GM23248 (cell line): Measurements from ENCODE around the gene ARHGAP25. TPM values are rescaled to one million over a fixed set of nuclear protein-coding genes. Genes with fewer than 3 reads are reported as not detected.

Experiments used
- DNase-seq: peaks from one replicate; pipeline ENCODE4 v3.0.0-alpha.2; 2015
- H2AFZ ChIP-seq: fragments of 200-600 bp; sonication (generic); 2 replicates; pipeline ENCODE4 v1.6.1; 2016; ENCODE audit warnings: antibody characterized with exemption
- H3F3A ChIP-seq: fragments of 200-600 bp; sonication (generic); 2 replicates; pipeline ENCODE4 v1.6.1; 2016; ENCODE audit warnings: mild to moderate bottlenecking, antibody characterized with exemption, mixed run types; ENCODE audit not compliant: insufficient read depth
- H3K27ac ChIP-seq: fragments of 200-600 bp; sonication (generic); 2 replicates; pipeline ENCODE4 v1.5.1; 2016; ENCODE audit warnings: mild to moderate bottlenecking
- H3K27me3 ChIP-seq: fragments of 200-600 bp; sonication (generic); replicated peaks from 2 replicates; pipeline ENCODE4 v1.6.1; 2016; ENCODE audit warnings: mild to moderate bottlenecking; ENCODE audit not compliant: insufficient read depth
- H3K36me3 ChIP-seq: fragments of 200-600 bp; sonication (generic); 2 replicates; pipeline ENCODE4 v1.6.1; 2016; ENCODE audit warnings: low read depth, mild to moderate bottlenecking
- H3K4me1 ChIP-seq: fragments of 200-600 bp; sonication (generic); 2 replicates; pipeline ENCODE4 v1.6.1; 2016; ENCODE audit warnings: mild to moderate bottlenecking; ENCODE audit not compliant: insufficient read depth
- H3K4me2 ChIP-seq: fragments of 200-600 bp; sonication (generic); one replicate; pipeline ENCODE4 v1.6.1; 2016; ENCODE audit warnings: mild to moderate bottlenecking; ENCODE audit not compliant: unreplicated experiment
- H3K4me3 ChIP-seq: fragments of 200-600 bp; sonication (generic); 2 replicates; pipeline ENCODE4 v1.5.1; 2016; ENCODE audit warnings: mild to moderate bottlenecking
- H3K79me2 ChIP-seq: fragments of 200-600 bp; sonication (generic); 2 replicates; pipeline ENCODE4 v1.6.1; 2016; ENCODE audit warnings: mild to moderate bottlenecking; ENCODE audit not compliant: insufficient read depth
- H3K9ac ChIP-seq: fragments of 200-600 bp; sonication (generic); 2 replicates; pipeline ENCODE4 v1.6.1; 2016; ENCODE audit warnings: mild to moderate bottlenecking
- H3K9me2 ChIP-seq: fragments of 200-600 bp; sonication (generic); 2 replicates; pipeline ENCODE4 v1.6.1; 2016; ENCODE audit warnings: mixed run types, mild to moderate bottlenecking, moderate library complexity; ENCODE audit not compliant: insufficient read depth
- H3K9me3 ChIP-seq: fragments of 200-600 bp; sonication (generic); one replicate; pipeline ENCODE4 v1.6.1; 2017; ENCODE audit warnings: low read depth
- H4K20me1 ChIP-seq: fragments of 200-600 bp; sonication (generic); 2 replicates; pipeline ENCODE4 v1.6.0; 2016; ENCODE audit not compliant: insufficient read depth
- EZH2 ChIP-seq: fragments of 200-600 bp; sonication (generic); IDR thresholded peaks from 2 replicates; pipeline ENCODE4 v1.6.1; 2018; ENCODE audit warnings: antibody characterized with exemption, mild to moderate bottlenecking; ENCODE audit not compliant: insufficient read depth, poor library complexity, severe bottlenecking
- EZH2phosphoT487 ChIP-seq: fragments of 200-600 bp; sonication (generic); IDR thresholded peaks from 2 replicates; pipeline ENCODE4 v1.6.1; 2018; ENCODE audit warnings: antibody characterized with exemption, moderate library complexity, mild to moderate bottlenecking, low read depth; ENCODE audit not compliant: insufficient read depth
- WGBS, 2 experiments: methylation state at CpG; one replicate each; pipeline ENCODE4 v1.1.6; 2015 to 2017; ENCODE audit warnings: low lambda C conversion rate in 2 of 2, low coverage in 1 of 2; ENCODE audit errors: missing lambda C conversion rate in 2 of 2; 5-methylcytosine and 5-hydroxymethylcytosine counted together
- in situ Hi-C: fragments of 300-500 bp; cut with MboI; formaldehyde crosslinking; loops from 2 replicates; pipeline ENCODE4 v1.15.0; 2020
- polyA plus RNA-seq: library from polyadenylated mRNA; unstranded; fragments of >200 nt; fragmentation: Nextera tagmentation; extraction: Ambion mirVana; gene quantifications from 2 replicates; pipeline ENCODE4 v1.2.1, GENCODE V29; 2016
- total RNA-seq: library from RNA; depleted of rRNA; stranded (reverse); fragments of >200 nt; shearing (Covaris generic); gene quantifications from 2 replicates; pipeline ENCODE4 v1.2.3, GENCODE V29; 2014

ARHGAP25 gene
- total and polyA plus RNA-seq, 2 experiments from 2014 or later: not detected

- H3K27me3 ChIP-seq: peaks cover 14% of the 10 kb centered on the region; the same call in 1 of the 2 replicates
- no peak for TF ChIP-seq EZH2
- no peak for TF ChIP-seq EZH2phosphoT487
- in situ Hi-C loops: no loop called here
Measured at GRCh38 chr2:68734176-68734575, 435 bp upstream of the ARHGAP25 start.

GRCh38 chr2:68736086-68736485 lies 1.5 kb downstream of the ARHGAP25 start:
- in situ Hi-C loops: no loop called here
- H3K9me2 ChIP-seq: no peaks in the 10 kb centered on the region

More at GRCh38 chr2:68734176-68734575, 435 bp upstream of the ARHGAP25 start:
- no peak overlapping the region for H3K4me3 ChIP-seq
- no peaks in the 10 kb centered on the region for H3K36me3 ChIP-seq
- no peaks in the 10 kb centered on the region for H3K79me2 ChIP-seq
- H3K9me2 ChIP-seq: no peaks in the 10 kb centered on the region
- WGBS, 2 experiments: 65 to 68% methylated on average over 3 of the region's 3 CpGs
- no peak overlapping the region for H3K4me2 ChIP-seq
- no peak overlapping the region for H3K9ac ChIP-seq
- H3K9me3 ChIP-seq: no peaks in the 10 kb centered on the region
- H2AFZ ChIP-seq: no peak overlapping the region
- no peaks in the 10 kb centered on the region for H3K4me1 ChIP-seq
- DNase-seq: no peak
- no peaks in the 10 kb centered on the region for H3F3A ChIP-seq
- no peaks in the 10 kb centered on the region for H4K20me1 ChIP-seq
- H3K27ac ChIP-seq: no peak overlapping the region

GRCh38 chr2:68737711-68738110 lies 3.1 kb downstream of the ARHGAP25 start:
- Histone ChIP-seq H3K4me3 (no peak overlapping the region), H3K9me3 (no peaks in the 10 kb centered on the region), H3K4me2 (no peak overlapping the region), H3K9ac (no peak overlapping the region), H3F3A (no peaks in the 10 kb centered on the region), H3K9me2 (no peaks in the 10 kb centered on the region), H3K27me3 (peaks cover 14% of the 10 kb centered on the region; the same call in 1 of the 2 replicates), H2AFZ (no peak overlapping the region), H3K79me2 (no peaks in the 10 kb centered on the region), H3K36me3 (no peaks in the 10 kb centered on the region), H3K27ac (no peak overlapping the region), H4K20me1 (no peaks in the 10 kb centered on the region), H3K4me1 (no peaks in the 10 kb centered on the region)
- no peak for DNase-seq
- WGBS, 2 experiments: 67 to 71% methylated on average over 1 of the region's 1 CpG
- in situ Hi-C loops: no loop called here
- TF ChIP-seq EZH2phosphoT487 (no peak), EZH2 (no peak)

More at GRCh38 chr2:68736086-68736485, 1.5 kb downstream of the ARHGAP25 start:
- DNase-seq: no peak
- no peaks in the 10 kb centered on the region for H3K36me3 ChIP-seq
- TF ChIP-seq EZH2 (no peak), EZH2phosphoT487 (no peak)
- H3K4me1 ChIP-seq: no peaks in the 10 kb centered on the region
- no peaks in the 10 kb centered on the region for H4K20me1 ChIP-seq
- 8 to 21% methylated on average over 2 of the region's 2 CpGs for WGBS, 2 experiments
- H3K4me3 ChIP-seq: no peak overlapping the region
- no peak overlapping the region for H3K4me2 ChIP-seq
- no peaks in the 10 kb centered on the region for H3K79me2 ChIP-seq
- no peak overlapping the region for H3K9ac ChIP-seq
- no peaks in the 10 kb centered on the region for H3K9me3 ChIP-seq
- H3K27ac ChIP-seq: no peak overlapping the region
- peaks cover 14% of the 10 kb centered on the region; the same call in 1 of the 2 replicates for H3K27me3 ChIP-seq
- no peak overlapping the region for H2AFZ ChIP-seq
- no peaks in the 10 kb centered on the region for H3F3A ChIP-seq

GRCh38 chr2:68738906-68739594 lies 4.4 kb downstream of the ARHGAP25 start:
- 41 to 46% methylated on average over 3 of the region's 3 CpGs for WGBS, 2 experiments
- Histone ChIP-seq H3K4me2 (no peak overlapping the region), H3K4me1 (no peaks in the 10 kb centered on the region), H3K79me2 (no peaks in the 10 kb centered on the region), H3K27ac (no peak overlapping the region), H3K9me3 (no peaks in the 10 kb centered on the region), H3K9ac (no peak overlapping the region), H2AFZ (no peak overlapping the region), H3F3A (no peaks in the 10 kb centered on the region), H3K27me3 (peaks cover 10% of the 10 kb centered on the region; the same call in 1 of the 2 replicates), H3K4me3 (no peak overlapping the region), H3K9me2 (no peaks in the 10 kb centered on the region), H3K36me3 (no peaks in the 10 kb centered on the region), H4K20me1 (no peaks in the 10 kb centered on the region)
- in situ Hi-C loops: no loop called here
- TF ChIP-seq EZH2 (no peak), EZH2phosphoT487 (no peak)
- DNase-seq: no peak
